WTC11 (cell line): Measurements from ENCODE around the gene ABTB2. TPM values are rescaled to one million over a fixed set of nuclear protein-coding genes. Genes with fewer than 3 reads are reported as not detected.

Experiments used
- ATAC-seq: fragments of 200-7000 bp; cut with Tn5 transposase; 2 replicates; pipeline ENCODE4 v1.10.0; 2021; ENCODE audit warnings: mild to moderate bottlenecking, moderate library complexity
- CTCF ChIA-PET: fragments of 300-600 bp; sonication (Branson Sonifier 250); formaldehyde crosslinking; loops from one replicate; lab custom pipeline; 2021; ENCODE audit warnings: antibody characterized with exemption; lab: Charles Lee
- POLR2A ChIA-PET: fragments of 350-600 bp; sonication (Branson Sonifier 250); formaldehyde crosslinking; loops from one replicate; lab custom pipeline; 2021; ENCODE audit warnings: antibody characterized with exemption; lab: Charles Lee
- DNase-seq: peaks from one replicate; pipeline ENCODE4 v3.0.0; 2021; ENCODE audit warnings: low spot score
- H3K27ac Mint-ChIP-seq: 2 replicates; pipeline ENCODE4 v1.8.0; 2021; ENCODE audit warnings: mixed read lengths
- H3K27me3 Mint-ChIP-seq: 2 replicates; pipeline ENCODE4 v1.8.0; 2021; ENCODE audit warnings: low read depth, mild to moderate bottlenecking, moderate library complexity, mixed read lengths
- H3K36me3 Mint-ChIP-seq: 2 replicates; pipeline ENCODE4 v1.8.0; 2021; ENCODE audit warnings: mixed read lengths
- H3K4me1 Mint-ChIP-seq: 2 replicates; pipeline ENCODE4 v1.8.0; 2022; ENCODE audit warnings: mixed read lengths
- H3K4me3 Mint-ChIP-seq: 2 replicates; pipeline ENCODE4 v1.8.0; 2021; ENCODE audit warnings: mild to moderate bottlenecking, moderate library complexity, mixed read lengths
- H3K9me3 Mint-ChIP-seq: 2 replicates; pipeline ENCODE4 v1.8.0; 2021; ENCODE audit warnings: mixed read lengths
- CBFB ChIP-seq: sonication (generic); formaldehyde crosslinking; IDR thresholded peaks from 2 replicates; pipeline ENCODE4 v1.8.1; 2022; ENCODE audit warnings: mild to moderate bottlenecking, low read depth, missing genetic modification reagents
- CREM ChIP-seq: sonication (generic); formaldehyde crosslinking; IDR thresholded peaks from 2 replicates; pipeline ENCODE4 v1.8.1; 2022; ENCODE audit warnings: mild to moderate bottlenecking, missing genetic modification reagents, moderate library complexity
- EMX1 ChIP-seq: fragments of 250-450 bp; sonication (Bioruptor Pico); IDR thresholded peaks from 2 replicates; pipeline ENCODE4 v1.8.0; 2021; ENCODE audit warnings: mild to moderate bottlenecking
- ESRRA ChIP-seq: sonication (generic); formaldehyde crosslinking; IDR thresholded peaks from 2 replicates; pipeline ENCODE4 v1.8.1; 2022; ENCODE audit warnings: mild to moderate bottlenecking, missing genetic modification reagents, borderline replicate concordance
- ETV6 ChIP-seq: sonication (generic); formaldehyde crosslinking; IDR thresholded peaks from 2 replicates; pipeline ENCODE4 v1.8.1; 2022; ENCODE audit warnings: mild to moderate bottlenecking, missing genetic modification reagents
- GRHL2 ChIP-seq: fragments of 250-450 bp; sonication (Bioruptor Pico); IDR thresholded peaks from 2 replicates; pipeline ENCODE4 v1.8.0; 2022; ENCODE audit warnings: mild to moderate bottlenecking, moderate library complexity; ENCODE audit not compliant: insufficient replicate concordance, severe bottlenecking
- HMGA2 ChIP-seq: fragments of 250-450 bp; sonication (Bioruptor Pico); IDR thresholded peaks from 2 replicates; pipeline ENCODE4 v1.4.0; 2021; ENCODE audit warnings: mild to moderate bottlenecking, moderate library complexity
- JAZF1 ChIP-seq: fragments of 250-450 bp; sonication (Bioruptor Pico); IDR thresholded peaks from 2 replicates; pipeline ENCODE4 v1.9.0; 2021; ENCODE audit warnings: moderate library complexity, mild to moderate bottlenecking, inconsistent platforms
- NFATC4 ChIP-seq: fragments of 250-450 bp; sonication (Bioruptor Pico); IDR thresholded peaks from 2 replicates; pipeline ENCODE4 v1.9.0; 2021; ENCODE audit warnings: mild to moderate bottlenecking
- NFYB ChIP-seq: sonication (generic); formaldehyde crosslinking; conservative IDR thresholded peaks from 2 replicates; pipeline ENCODE4 v1.8.0; 2022; ENCODE audit warnings: low read depth, missing genetic modification reagents
- NR2C2 ChIP-seq: sonication (generic); formaldehyde crosslinking; IDR thresholded peaks from 2 replicates; pipeline ENCODE4 v1.8.0; 2022; ENCODE audit warnings: mild to moderate bottlenecking, missing genetic modification reagents
- SOX15 ChIP-seq: fragments of 250-450 bp; sonication (Bioruptor Pico); IDR thresholded peaks from 2 replicates; pipeline ENCODE4 v1.9.0; 2021; ENCODE audit warnings: mild to moderate bottlenecking
- STAT6 ChIP-seq: sonication (generic); formaldehyde crosslinking; conservative IDR thresholded peaks from 2 replicates; pipeline ENCODE4 v1.8.1; 2023; ENCODE audit warnings: mild to moderate bottlenecking, low read depth, missing genetic modification reagents, moderate library complexity
- TCF7 ChIP-seq: sonication (generic); formaldehyde crosslinking; IDR thresholded peaks from 2 replicates; pipeline ENCODE4 v1.8.0; 2022; ENCODE audit warnings: mild to moderate bottlenecking, low read depth, missing genetic modification reagents, moderate library complexity
- ZBTB43 ChIP-seq: sonication (generic); formaldehyde crosslinking; IDR thresholded peaks from 2 replicates; pipeline ENCODE4 v1.8.1; 2023; ENCODE audit warnings: mild to moderate bottlenecking, missing genetic modification reagents
- ZNF121 ChIP-seq: sonication (generic); formaldehyde crosslinking; IDR thresholded peaks from 2 replicates; pipeline ENCODE4 v1.8.0; 2023; ENCODE audit warnings: missing genetic modification reagents
- ZNF138 ChIP-seq: sonication (generic); formaldehyde crosslinking; conservative IDR thresholded peaks from 2 replicates; pipeline ENCODE4 v1.8.1; 2022; ENCODE audit warnings: mild to moderate bottlenecking, moderate library complexity, missing genetic modification reagents
- ZNF423 ChIP-seq: fragments of 250-450 bp; sonication (Bioruptor Pico); IDR thresholded peaks from 2 replicates; pipeline ENCODE4 v2.1.2; 2022; ENCODE audit warnings: mild to moderate bottlenecking, moderate library complexity
- ZNF671 ChIP-seq: fragments of 250-450 bp; sonication (Bioruptor Pico); IDR thresholded peaks from 2 replicates; pipeline ENCODE4 v1.8.0; 2021; ENCODE audit warnings: mild to moderate bottlenecking
- total RNA-seq: library from RNA; stranded (reverse); gene quantifications from 3 replicates; pipeline ENCODE4 v1.2.3, GENCODE V29; 2021
- TF ChIP-seq, protein P1 (sequence below): sonication (generic); formaldehyde crosslinking; IDR thresholded peaks from 2 replicates; pipeline ENCODE4 v1.8.1; 2022; ENCODE audit warnings: mild to moderate bottlenecking, moderate library complexity, missing genetic modification reagents
- TF ChIP-seq, protein P2 (sequence below): sonication (generic); formaldehyde crosslinking; IDR thresholded peaks from 2 replicates; pipeline ENCODE4 v1.8.1; 2023; ENCODE audit warnings: mild to moderate bottlenecking, missing genetic modification reagents, moderate library complexity
- TF ChIP-seq, protein P3 (sequence below): fragments of 250-450 bp; sonication (Bioruptor Pico); IDR thresholded peaks from 2 replicates; pipeline ENCODE4 v1.9.0; 2021; ENCODE audit warnings: mild to moderate bottlenecking
- TF ChIP-seq, protein P4 (sequence below): sonication (generic); formaldehyde crosslinking; conservative IDR thresholded peaks from 2 replicates; pipeline ENCODE4 v1.8.1; 2022; ENCODE audit warnings: mild to moderate bottlenecking, missing genetic modification reagents
- TF ChIP-seq, protein P5 (sequence below): fragments of 250-450 bp; sonication (Bioruptor Pico); IDR thresholded peaks from 2 replicates; pipeline ENCODE4 v2.1.2; 2022; ENCODE audit warnings: mild to moderate bottlenecking, moderate library complexity
- TF ChIP-seq, protein P6 (sequence below): fragments of 250-450 bp; sonication (Bioruptor Pico); IDR thresholded peaks from 2 replicates; pipeline ENCODE4 v1.9.0; 2021; ENCODE audit warnings: moderate library complexity, mild to moderate bottlenecking, inconsistent platforms, borderline replicate concordance

The ABTB2 gene
- total RNA-seq, 1 experiment from 2014 or later, result 12.8 TPM

- TF ChIP-seq HMGA2, result no peak
- no peak for TF ChIP-seq JAZF1
- TF ChIP-seq CREM (CRISPR knock-in tag), result no peak
- no peak for TF ChIP-seq ZNF671 (CRISPR knock-in tag)
- TF ChIP-seq, protein P1, sequence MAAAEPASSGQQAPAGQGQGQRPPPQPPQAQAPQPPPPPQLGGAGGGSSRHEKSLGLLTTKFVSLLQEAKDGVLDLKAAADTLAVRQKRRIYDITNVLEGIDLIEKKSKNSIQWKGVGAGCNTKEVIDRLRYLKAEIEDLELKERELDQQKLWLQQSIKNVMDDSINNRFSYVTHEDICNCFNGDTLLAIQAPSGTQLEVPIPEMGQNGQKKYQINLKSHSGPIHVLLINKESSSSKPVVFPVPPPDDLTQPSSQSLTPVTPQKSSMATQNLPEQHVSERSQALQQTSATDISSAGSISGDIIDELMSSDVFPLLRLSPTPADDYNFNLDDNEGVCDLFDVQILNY, result no peak
- TF ChIP-seq, protein P2, sequence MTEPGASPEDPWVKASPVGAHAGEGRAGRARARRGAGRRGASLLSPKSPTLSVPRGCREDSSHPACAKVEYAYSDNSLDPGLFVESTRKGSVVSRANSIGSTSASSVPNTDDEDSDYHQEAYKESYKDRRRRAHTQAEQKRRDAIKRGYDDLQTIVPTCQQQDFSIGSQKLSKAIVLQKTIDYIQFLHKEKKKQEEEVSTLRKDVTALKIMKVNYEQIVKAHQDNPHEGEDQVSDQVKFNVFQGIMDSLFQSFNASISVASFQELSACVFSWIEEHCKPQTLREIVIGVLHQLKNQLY (CRISPR knock-in tag), result no peak
- no peak for TF ChIP-seq SOX15 (CRISPR knock-in tag)
- TF ChIP-seq NR2C2 (CRISPR knock-in tag), result no peak
- TF ChIP-seq, protein P3, sequence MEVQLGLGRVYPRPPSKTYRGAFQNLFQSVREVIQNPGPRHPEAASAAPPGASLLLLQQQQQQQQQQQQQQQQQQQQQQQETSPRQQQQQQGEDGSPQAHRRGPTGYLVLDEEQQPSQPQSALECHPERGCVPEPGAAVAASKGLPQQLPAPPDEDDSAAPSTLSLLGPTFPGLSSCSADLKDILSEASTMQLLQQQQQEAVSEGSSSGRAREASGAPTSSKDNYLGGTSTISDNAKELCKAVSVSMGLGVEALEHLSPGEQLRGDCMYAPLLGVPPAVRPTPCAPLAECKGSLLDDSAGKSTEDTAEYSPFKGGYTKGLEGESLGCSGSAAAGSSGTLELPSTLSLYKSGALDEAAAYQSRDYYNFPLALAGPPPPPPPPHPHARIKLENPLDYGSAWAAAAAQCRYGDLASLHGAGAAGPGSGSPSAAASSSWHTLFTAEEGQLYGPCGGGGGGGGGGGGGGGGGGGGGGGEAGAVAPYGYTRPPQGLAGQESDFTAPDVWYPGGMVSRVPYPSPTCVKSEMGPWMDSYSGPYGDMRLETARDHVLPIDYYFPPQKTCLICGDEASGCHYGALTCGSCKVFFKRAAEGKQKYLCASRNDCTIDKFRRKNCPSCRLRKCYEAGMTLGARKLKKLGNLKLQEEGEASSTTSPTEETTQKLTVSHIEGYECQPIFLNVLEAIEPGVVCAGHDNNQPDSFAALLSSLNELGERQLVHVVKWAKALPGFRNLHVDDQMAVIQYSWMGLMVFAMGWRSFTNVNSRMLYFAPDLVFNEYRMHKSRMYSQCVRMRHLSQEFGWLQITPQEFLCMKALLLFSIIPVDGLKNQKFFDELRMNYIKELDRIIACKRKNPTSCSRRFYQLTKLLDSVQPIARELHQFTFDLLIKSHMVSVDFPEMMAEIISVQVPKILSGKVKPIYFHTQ (CRISPR knock-in tag), result no peak
- no peak for TF ChIP-seq NFYB (CRISPR knock-in tag)
- TF ChIP-seq ZBTB43 (CRISPR knock-in tag), result no peak
Measured at GRCh38 chr11:34268906-34269430, 88.8 kb downstream of the ABTB2 start (continued).

GRCh38 chr11:34267417-34267816 is 90.4 kb downstream of the ABTB2 start:
- ChIA-PET POLR2A (no interaction called here), CTCF (interaction anchor here (0.8 to 1.1 kb wide), 2 partner anchors 27 to 41 kb away, joined by 3 to 5 read pairs; no protein-coding TSS in a partner anchor)
- no peak overlapping the region for H3K4me3 Mint-ChIP-seq

GRCh38 chr11:34267013-34267412 is 90.8 kb downstream of the ABTB2 start:
- ATAC-seq (no peak), DNase-seq (no peak)
- Mint-ChIP-seq H3K9me3 (no peaks in the 10 kb centered on the region), H3K27me3 (no peaks in the 10 kb centered on the region), H3K36me3 (no peaks in the 10 kb centered on the region), H3K27ac (no peak overlapping the region), H3K4me3 (no peak overlapping the region), H3K4me1 (peaks cover 47% of the 10 kb centered on the region)
- POLR2A ChIA-PET, result no interaction called here
- CTCF ChIA-PET, result interaction anchor here (0.8 to 1.1 kb wide), 2 partner anchors 27 to 41 kb away, joined by 3 to 5 read pairs; no protein-coding TSS in a partner anchor
- TF ChIP-seq, protein P1, result no peak
- TF ChIP-seq ZNF671 (CRISPR knock-in tag), result no peak
- TF ChIP-seq ESRRA (CRISPR knock-in tag), result no peak
- no peak for TF ChIP-seq CBFB (CRISPR knock-in tag)
- TF ChIP-seq, protein P4, sequence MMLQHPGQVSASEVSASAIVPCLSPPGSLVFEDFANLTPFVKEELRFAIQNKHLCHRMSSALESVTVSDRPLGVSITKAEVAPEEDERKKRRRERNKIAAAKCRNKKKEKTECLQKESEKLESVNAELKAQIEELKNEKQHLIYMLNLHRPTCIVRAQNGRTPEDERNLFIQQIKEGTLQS, result no peak
- no peak for TF ChIP-seq STAT6 (CRISPR knock-in tag)
- no peak for TF ChIP-seq TCF7 (CRISPR knock-in tag)
- TF ChIP-seq EMX1, result no peak
- TF ChIP-seq, protein P5, sequence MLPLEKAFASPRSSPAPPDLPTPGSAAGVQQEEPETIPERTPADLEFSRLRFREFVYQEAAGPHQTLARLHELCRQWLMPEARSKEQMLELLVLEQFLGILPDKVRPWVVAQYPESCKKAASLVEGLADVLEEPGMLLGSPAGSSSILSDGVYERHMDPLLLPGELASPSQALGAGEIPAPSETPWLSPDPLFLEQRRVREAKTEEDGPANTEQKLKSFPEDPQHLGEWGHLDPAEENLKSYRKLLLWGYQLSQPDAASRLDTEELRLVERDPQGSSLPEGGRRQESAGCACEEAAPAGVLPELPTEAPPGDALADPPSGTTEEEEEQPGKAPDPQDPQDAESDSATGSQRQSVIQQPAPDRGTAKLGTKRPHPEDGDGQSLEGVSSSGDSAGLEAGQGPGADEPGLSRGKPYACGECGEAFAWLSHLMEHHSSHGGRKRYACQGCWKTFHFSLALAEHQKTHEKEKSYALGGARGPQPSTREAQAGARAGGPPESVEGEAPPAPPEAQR (CRISPR knock-in tag), result no peak
- no peak for TF ChIP-seq ZNF138 (CRISPR knock-in tag)
- no peak for TF ChIP-seq NFATC4 (CRISPR knock-in tag)

More at GRCh38 chr11:34267417-34267816, 90.4 kb downstream of the ABTB2 start:
- no peak for DNase-seq
- ATAC-seq, result no peak
- H3K4me1 Mint-ChIP-seq, result peaks cover 47% of the 10 kb centered on the region
- H3K9me3 Mint-ChIP-seq, result no peaks in the 10 kb centered on the region
- no peaks in the 10 kb centered on the region for H3K27me3 Mint-ChIP-seq
- H3K36me3 Mint-ChIP-seq, result no peaks in the 10 kb centered on the region
- TF ChIP-seq ETV6 (CRISPR knock-in tag) (no peak), GRHL2 (CRISPR knock-in tag) (no peak), ZNF423 (CRISPR knock-in tag) (no peak), ZNF121 (no peak)
- TF ChIP-seq, protein P6, sequence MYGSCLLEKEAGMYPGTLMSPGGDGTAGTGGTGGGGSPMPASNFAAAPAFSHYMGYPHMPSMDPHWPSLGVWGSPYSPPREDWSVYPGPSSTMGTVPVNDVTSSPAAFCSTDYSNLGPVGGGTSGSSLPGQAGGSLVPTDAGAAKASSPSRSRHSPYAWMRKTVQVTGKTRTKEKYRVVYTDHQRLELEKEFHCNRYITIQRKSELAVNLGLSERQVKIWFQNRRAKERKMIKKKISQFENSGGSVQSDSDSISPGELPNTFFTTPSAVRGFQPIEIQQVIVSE (CRISPR knock-in tag), result no peak
- H3K27ac Mint-ChIP-seq, result no peak overlapping the region
